Right lung (tissue), 5 donors: Measurements from ENCODE around the gene RDM1. TPM values are rescaled to one million over a fixed set of nuclear protein-coding genes. Genes with fewer than 3 reads are reported as not detected.

ENCODE experiments used
- DNase-seq, 2 donors: peaks; one replicate each; pipeline ENCODE4 v3.0.0-alpha.2; 2013
- polyA plus RNA-seq, 5 donors: library from polyadenylated mRNA; unstranded; fragments of 120-200 nt; gene quantifications; one replicate each; pipeline versions ENCODE4 v1.2.1 to v1.2.3, GENCODE V29; 2013; ENCODE audit warnings: inconsistent platforms in 1 of 5, low replicate concordance in 1 of 5; ENCODE audit not compliant: insufficient read length in 5 of 5, insufficient read depth in 1 of 5

RDM1 gene
- polyA plus RNA-seq, 5 donors = 2.0 to 3.6 (median 2.5) TPM

GRCh38 chr17:35872196-35872980 is 58.2 kb downstream of the RDM1 start:
- no peak for DNase-seq

GRCh38 chr17:35870906-35871819 is 59.4 kb downstream of the RDM1 start:
- DNase-seq = no peak

- DNase-seq = no peak
These were observed 61.8 kb downstream of the RDM1 start, which contains the start of gene HEATR9 for GRCh38 chr17:35868737-35869136. HEATR9 (minus strand) TSS chr17:35868891; CDS start chr17:35868742, 149 bp downstream.

Other genes starting within 250 kb of the RDM1 start
- 1 to 10 TPM; 2.2 to 3.8 (median 3.0) TPM for gene RASL10B, start 199.1 kb downstream of the RDM1 start, polyA plus RNA-seq
- 1 to 10 TPM in 3 of 5 donors, under 1 TPM in 2; 0.17 to 2.4 (median 1.1) TPM for gene GAS2L2, start 177.5 kb downstream of the RDM1 start, polyA plus RNA-seq
- gene C17orf50, start 169.9 kb downstream of the RDM1 start, polyA plus RNA-seq = under 1 TPM in 3 of 5 donors, not detected in 2; 0.14 to 0.23 (median 0.21) TPM
- gene MMP28, start 135.1 kb downstream of the RDM1 start, polyA plus RNA-seq = 10 to 100 TPM in 1 of 5 donors, 1 to 10 TPM in 4; 7.6 to 10.5 (median 8.8) TPM
- gene TAF15, start 121.3 kb downstream of the RDM1 start, polyA plus RNA-seq = 100 to 1,000 TPM; 200 to 261 (median 239) TPM
- under 1 TPM; 0.08 to 0.28 (median 0.16) TPM for gene HEATR9, start 61.9 kb downstream of the RDM1 start, polyA plus RNA-seq
- gene CCL5, start 50.4 kb downstream of the RDM1 start, polyA plus RNA-seq = 1 to 10 TPM; 2.7 to 4.4 (median 4.0) TPM
- not detected for gene LYZL6, start 12.9 kb upstream of the RDM1 start, polyA plus RNA-seq
- 1 to 10 TPM in 1 of 5 donors, under 1 TPM in 4; 0.49 to 1.0 (median 0.84) TPM for gene CCL16, start 50.7 kb upstream of the RDM1 start, polyA plus RNA-seq
- gene CCL14, start 56.0 kb upstream of the RDM1 start, polyA plus RNA-seq = 100 to 1,000 TPM in 2 of 5 donors, 10 to 100 TPM in 3; 70.5 to 119 (median 83.9) TPM
- gene CCL15, start 70.8 kb upstream of the RDM1 start, polyA plus RNA-seq = under 1 TPM; 0.11 to 0.41 (median 0.25) TPM
- gene CCL23, start 87.2 kb upstream of the RDM1 start, polyA plus RNA-seq = under 1 TPM in 3 of 5 donors, not detected in 2; 0.48 to 0.65 (median 0.65) TPM
- under 1 TPM in 2 of 5 donors, not detected in 3; 0.22 to 0.25 TPM for gene CCL18, start 133.5 kb upstream of the RDM1 start, polyA plus RNA-seq
- gene CCL3, start 159.4 kb upstream of the RDM1 start, polyA plus RNA-seq = 10 to 100 TPM in 2 of 5 donors, 1 to 10 TPM in 3; 2.4 to 12.1 (median 7.9) TPM
- gene CCL4, start 173.1 kb upstream of the RDM1 start, polyA plus RNA-seq = 1 to 10 TPM; 1.5 to 9.7 (median 6.0) TPM
- gene TBC1D3B, start 245.9 kb upstream of the RDM1 start, polyA plus RNA-seq = 10 to 100 TPM; 11.0 to 23.4 (median 17.4) TPM